Fibroblast of skin of back (primary cell): Measurements from ENCODE around the gene KHSRP. TPM values are rescaled to one million over a fixed set of nuclear protein-coding genes. Genes with fewer than 3 reads are reported as not detected.

Source experiments
- DNase-seq: peaks from one replicate; pipeline ENCODE4 v3.0.0-alpha.2; 2013
- polyA plus RNA-seq, 2 experiments: library from polyadenylated mRNA; unstranded; fragments of 120-200 nt; gene quantifications; one replicate each; pipeline ENCODE4 v1.2.1, GENCODE V29; 2013; ENCODE audit not compliant: insufficient read length in 2 of 2

The KHSRP gene
- polyA plus RNA-seq (2013, experiment 1 of 2; ENCODE audit: insufficient read length), result 328 TPM
- polyA plus RNA-seq (2013, experiment 2 of 2; ENCODE audit: insufficient read length), result 192 TPM

GRCh38 chr19:6424195-6424938, at the start of gene KHSRP:
Gene KHSRP (minus strand): TSS chr19:6424811. CDS start chr19:6424701, 110 bp downstream.
- peak; percentile 13 for DNase-seq

- DNase-seq, result no peak
These were observed 49.0 kb upstream of the KHSRP start for GRCh38 chr19:6473647-6474046.

GRCh38 chr19:6472713-6473112, 48.1 kb upstream of the KHSRP start:
- no peak for DNase-seq

GRCh38 chr19:6471076-6471475, 46.5 kb upstream of the KHSRP start:
- no peak for DNase-seq

GRCh38 chr19:6470173-6470572, 45.6 kb upstream of the KHSRP start:
- no peak for DNase-seq

GRCh38 chr19:6467384-6467783, 42.8 kb upstream of the KHSRP start:
- DNase-seq, result no peak

GRCh38 chr19:6466526-6467248, 42.1 kb upstream of the KHSRP start:
- no peak for DNase-seq

GRCh38 chr19:6465663-6466062, 41.1 kb upstream of the KHSRP start:
- DNase-seq, result no peak

- no peak for DNase-seq
These were observed 40.4 kb upstream of the KHSRP start for GRCh38 chr19:6465006-6465405.

- DNase-seq, result no peak
These were observed 39.7 kb upstream of the KHSRP start, which contains the start of gene CRB3 for GRCh38 chr19:6464070-6464873. Gene CRB3 (plus strand): TSS chr19:6464271. CDS start chr19:6464702, 431 bp downstream.

GRCh38 chr19:6460099-6460884, 35.7 kb upstream of the KHSRP start:
- DNase-seq, result peak; percentile 99

GRCh38 chr19:6459262-6460098, 34.9 kb upstream of the KHSRP start, which contains the start of gene SLC25A23:
Gene SLC25A23 (minus strand): TSS chr19:6459792. CDS start chr19:6459628, 164 bp downstream.
- DNase-seq, result peak; percentile 75

GRCh38 chr19:6458695-6459261, 34.2 kb upstream of the KHSRP start:
- DNase-seq, result no peak

GRCh38 chr19:6457958-6458694, 33.5 kb upstream of the KHSRP start:
- DNase-seq, result peak; percentile 16

GRCh38 chr19:6455924-6456323, 31.3 kb upstream of the KHSRP start:
- no peak for DNase-seq

- no peak for DNase-seq
These were observed 29.4 kb upstream of the KHSRP start for GRCh38 chr19:6453951-6454565.

GRCh38 chr19:6452899-6453298, 28.3 kb upstream of the KHSRP start:
- no peak for DNase-seq

GRCh38 chr19:6452223-6452614, 27.6 kb upstream of the KHSRP start:
- DNase-seq, result no peak

GRCh38 chr19:6451583-6452222, 27.1 kb upstream of the KHSRP start:
- DNase-seq, result no peak
